H1 (cell line): ENCODE data around the gene SCMH1. TPM values are rescaled to one million over a fixed set of nuclear protein-coding genes. Genes with fewer than 3 reads are reported as not detected.

Source experiments
- CTCF ChIA-PET: fragments of 300-600 bp; sonication (Branson Sonifier 250); formaldehyde crosslinking; loops from one replicate; lab custom pipeline; 2021; ENCODE audit not compliant: partially characterized antibody; lab: Charles Lee
- POLR2A ChIA-PET: fragments of 300-600 bp; sonication (Branson Sonifier 250); formaldehyde crosslinking; loops from one replicate; lab custom pipeline; 2021; ENCODE audit warnings: inconsistent platforms; ENCODE audit not compliant: partially characterized antibody; lab: Charles Lee
- DNase-seq, 2 experiments: peaks; one replicate each; pipeline versions ENCODE4 v3.0.0 to v3.0.0-alpha.2; 2010 to 2022; ENCODE audit warnings: low spot score in 2 of 2, low read depth in 1 of 2, mixed read lengths in 1 of 2
- FAIRE-seq: peaks from 2 replicates; lab custom pipeline; 2011; peaks lifted over from hg19 to GRCh38; lab: Jason Lieb, UNC
- H2AFZ ChIP-seq: 2 replicates; pipeline ENCODE4 v1.8.1; 2012; ENCODE audit warnings: low read length, inconsistent platforms
- H2AK5ac ChIP-seq: 2 replicates; pipeline ENCODE4 v1.6.1; 2013; ENCODE audit warnings: low read depth, low read length
- H2BK120ac ChIP-seq: replicated peaks from 2 replicates; pipeline ENCODE3; 2013; ENCODE audit warnings: low read depth, low read length, inconsistent platforms
- H2BK12ac ChIP-seq: 2 replicates; pipeline ENCODE4 v1.6.1; 2013; ENCODE audit warnings: low read depth, low read length
- H2BK15ac ChIP-seq: 2 replicates; pipeline ENCODE4 v1.6.1; 2013; ENCODE audit warnings: low read length
- H2BK20ac ChIP-seq: 2 replicates; pipeline ENCODE4 v1.6.1; 2013; ENCODE audit warnings: low read length
- H2BK5ac ChIP-seq: 2 replicates; pipeline ENCODE4 v1.6.1; 2013; ENCODE audit warnings: low read depth, low read length
- H3K14ac ChIP-seq: 2 replicates; pipeline ENCODE4 v1.6.1; 2013; ENCODE audit warnings: inconsistent platforms; ENCODE audit not compliant: insufficient read length
- H3K18ac ChIP-seq: 2 replicates; pipeline ENCODE4 v1.6.1; 2013; ENCODE audit warnings: low read length; ENCODE audit errors: extremely low read depth
- H3K23ac ChIP-seq: 2 replicates; pipeline ENCODE4 v1.6.1; 2013; ENCODE audit warnings: inconsistent platforms; ENCODE audit not compliant: insufficient read length
- H3K23me2 ChIP-seq: 2 replicates; pipeline ENCODE4 v1.6.1; 2013; ENCODE audit warnings: low read depth, low read length
- H3K27ac ChIP-seq: 2 replicates; pipeline ENCODE4 v1.6.1; 2011; ENCODE audit warnings: low read depth, low read length, inconsistent platforms
- H3K27me3 ChIP-seq, 4 experiments: replicated peaks in 1 of 4; 1 replicate in 1 of 4; 2 replicates in 3 of 4; pipeline versions ENCODE4 v1.6.1 to v1.8.1; 2011 to 2013; ENCODE audit warnings: low read length in 3 of 4, mild to moderate bottlenecking in 3 of 4, inconsistent platforms in 2 of 4, mixed read lengths in 2 of 4, moderate library complexity in 1 of 4; ENCODE audit not compliant: control insufficient read depth in 3 of 4, insufficient read depth in 3 of 4; ENCODE audit errors: extremely low read depth in 1 of 4
- H3K36me3 ChIP-seq, 4 experiments: 2 replicates each; pipeline versions ENCODE4 v1.6.1 to v1.8.1; 2011 to 2013; ENCODE audit warnings: mild to moderate bottlenecking in 4 of 4, low read length in 3 of 4, moderate library complexity in 2 of 4, control low read depth in 1 of 4, inconsistent platforms in 1 of 4; ENCODE audit not compliant: insufficient read depth in 4 of 4, control insufficient read depth in 2 of 4
- H3K4ac ChIP-seq: replicated peaks from 2 replicates; pipeline ENCODE3; 2013; ENCODE audit warnings: low read length, low read depth, mixed read lengths, inconsistent platforms; ENCODE audit not compliant: insufficient read length
- H3K4me1 ChIP-seq, 4 experiments: replicated peaks in 1 of 4; 1 replicate in 1 of 4; 2 replicates in 3 of 4; pipeline versions ENCODE4 v1.6.1 to v1.8.1; 2011 to 2013; ENCODE audit warnings: low read length in 3 of 4, inconsistent platforms in 2 of 4, mixed read lengths in 1 of 4; ENCODE audit not compliant: insufficient read depth in 4 of 4, control insufficient read depth in 3 of 4
- H3K4me2 ChIP-seq, 2 experiments: 2 replicates each; pipeline versions ENCODE4 v1.6.1 to v1.8.1; 2011 to 2013; ENCODE audit warnings: low read depth in 2 of 2, low read length in 2 of 2, control low read depth in 1 of 2, inconsistent platforms in 1 of 2, mild to moderate bottlenecking in 1 of 2; ENCODE audit not compliant: insufficient read depth in 1 of 2
- H3K4me3 ChIP-seq, 4 experiments: fragments of 200-600, 300-600 bp in 1 of 4; sonication (generic), shearing (Covaris generic), sonication (Bioruptor Twin) in 1 of 4; 2 replicates each; pipeline versions ENCODE4 v1.5.1 to v1.8.1; 2011 to 2016; ENCODE audit warnings: low read length in 4 of 4, low read depth in 3 of 4, control low read depth in 2 of 4, inconsistent platforms in 2 of 4, mild to moderate bottlenecking in 2 of 4, mixed read lengths in 1 of 4, moderate library complexity in 1 of 4; ENCODE audit not compliant: insufficient read depth in 2 of 4; ENCODE audit errors: extremely low read depth in 1 of 4
- H3K56ac ChIP-seq: replicated peaks from 2 replicates; pipeline ENCODE3; 2013; ENCODE audit warnings: low read depth, mild to moderate bottlenecking, mixed read lengths, low read length, inconsistent platforms; ENCODE audit not compliant: insufficient read length
- H3K79me1 ChIP-seq: 2 replicates; pipeline ENCODE4 v1.6.1; 2013; ENCODE audit warnings: low read depth, low read length, control low read depth
- H3K79me2 ChIP-seq, 2 experiments: 2 replicates each; pipeline versions ENCODE4 v1.6.1 to v1.8.1; 2012 to 2013; ENCODE audit warnings: low read length in 2 of 2, mild to moderate bottlenecking in 2 of 2, inconsistent platforms in 1 of 2; ENCODE audit not compliant: insufficient read depth in 2 of 2, control insufficient read depth in 1 of 2
- H3K9ac ChIP-seq, 4 experiments: replicated peaks in 1 of 4; 1 replicate in 1 of 4; 2 replicates in 3 of 4; pipeline versions ENCODE4 v1.6.1 to v1.8.1; 2011 to 2013; ENCODE audit warnings: low read depth in 3 of 4, low read length in 3 of 4, control low read depth in 2 of 4, mild to moderate bottlenecking in 2 of 4, moderate library complexity in 2 of 4, inconsistent platforms in 1 of 4; ENCODE audit errors: extremely low read depth in 1 of 4
- H3K9me3 ChIP-seq, 2 experiments: 2 replicates each; pipeline versions ENCODE4 v1.6.1 to v1.8.1; 2012 to 2013; ENCODE audit warnings: mild to moderate bottlenecking in 2 of 2, moderate library complexity in 2 of 2, control low read depth in 1 of 2, inconsistent platforms in 1 of 2, low read depth in 1 of 2, low read length in 1 of 2, mixed read lengths in 1 of 2; ENCODE audit not compliant: insufficient read depth in 2 of 2
- H4K20me1 ChIP-seq, 2 experiments: replicated peaks in 1 of 2; 2 replicates each; pipeline versions ENCODE3 to v1.8.1; 2011 to 2013; ENCODE audit warnings: inconsistent platforms in 2 of 2, low read length in 2 of 2, mild to moderate bottlenecking in 1 of 2; ENCODE audit not compliant: insufficient read depth in 2 of 2, control insufficient read depth in 1 of 2
- H4K5ac ChIP-seq: 2 replicates; pipeline ENCODE4 v1.6.1; 2013; ENCODE audit warnings: low read length, low read depth, mixed read lengths, inconsistent platforms; ENCODE audit not compliant: insufficient read length
- H4K8ac ChIP-seq: 2 replicates; pipeline ENCODE4 v1.8.0; 2013; ENCODE audit warnings: mild to moderate bottlenecking, moderate library complexity, low read length, inconsistent platforms; ENCODE audit not compliant: insufficient read depth; ENCODE audit errors: extremely low read depth
- H4K91ac ChIP-seq: replicated peaks from 2 replicates; pipeline ENCODE3; 2013; ENCODE audit warnings: low read length, mixed read lengths, inconsistent platforms; ENCODE audit not compliant: insufficient read length
- HDAC2 ChIP-seq, 2 experiments: fragments of 300-600 bp in 1 of 2; sonication (generic) in 1 of 2; IDR thresholded peaks; 2 replicates each; pipeline ENCODE4 v1.6.1; 2011 to 2012; ENCODE audit warnings: low read depth in 2 of 2, low read length in 2 of 2, mild to moderate bottlenecking in 2 of 2, moderate library complexity in 2 of 2, borderline replicate concordance in 1 of 2, inconsistent platforms in 1 of 2
- KDM1A ChIP-seq: fragments of 200-600, 300-600 bp; sonication (generic); IDR thresholded peaks from 2 replicates; pipeline ENCODE4 v1.7.1; 2016; ENCODE audit warnings: mild to moderate bottlenecking, low read length, borderline replicate concordance
- TCF12 ChIP-seq: IDR thresholded peaks from 2 replicates; pipeline ENCODE4 v1.6.1; 2011; ENCODE audit warnings: low read depth, mild to moderate bottlenecking, low read length
- WGBS, 2 experiments: shearing (Covaris generic) in 1 of 2; methylation state at CpG; one replicate each; pipeline versions ENCODE4 v1.1.6 to v1.1.7; 2013 to 2015; ENCODE audit warnings: low lambda C conversion rate in 2 of 2, mixed read lengths in 2 of 2, inconsistent platforms in 1 of 2, low coverage in 1 of 2, missing lambda C conversion rate in 1 of 2; ENCODE audit not compliant: insufficient replicate concordance in 2 of 2, insufficient coverage in 1 of 2, insufficient read length in 1 of 2; ENCODE audit errors: extremely low coverage in 1 of 2, missing lambda C conversion rate in 1 of 2; 5-methylcytosine and 5-hydroxymethylcytosine counted together
- polyA plus RNA-seq, 7 experiments: library from polyadenylated mRNA; depleted of rRNA in 3 of 7; stranded (reverse) in 5 of 7; unstranded in 2 of 7; fragments of >200 nt in 5 of 7; fragments of 200-250 nt in 2 of 7; gene quantifications; 1 replicate in 5 of 7; 2 replicates in 1 of 7; 4 replicates in 1 of 7; pipeline versions ENCODE4 v1.2.1 to v1.2.3, GENCODE V29; 2011 to 2013; ENCODE audit warnings: missing spikeins in 2 of 7, mixed read lengths in 2 of 7
- total RNA-seq: library from RNA; stranded (reverse); fragmentation: NEBNext Ultra II Directional; extraction: Animal tissue kit (Norgen Biotek cat#: 25700); gene quantifications from 2 replicates; pipeline ENCODE4 v1.2.1, GENCODE V29; 2021

The SCMH1 gene
- total and polyA plus RNA-seq, 2 of the 8 experiments (the other 6 are each of a cell fraction or from before 2014, with no cell fraction given): 16.6 to 30.7 TPM

- no peak overlapping the region for H3K14ac ChIP-seq
- no peak for FAIRE-seq
Measured at GRCh38 chr1:41098730-41099460, 143.2 kb downstream of the SCMH1 start.

More at GRCh38 chr1:41098730-41099460, 143.2 kb downstream of the SCMH1 start:
- no peak for DNase-seq
- H4K8ac ChIP-seq: no peak overlapping the region
- no peak overlapping the region for H3K9ac ChIP-seq
- TF ChIP-seq TCF12 (no peak), HDAC2 (IDR thresholded peaks at IDR 0.05; ENCODE audit: borderline replicate concordance in 1 of 2, low read depth in 2 of 2, low read length in 2 of 2) (no peak), KDM1A (no peak)
- H4K5ac ChIP-seq: no peak overlapping the region
- H4K91ac ChIP-seq: no peak overlapping the region
- no peak overlapping the region for H3K27ac ChIP-seq
- H2BK5ac ChIP-seq: no peak overlapping the region
- H2BK120ac ChIP-seq: no peak overlapping the region
- no peaks in the 10 kb centered on the region for H3K27me3 ChIP-seq
- WGBS, 2 experiments: 92% methylated on average over 3 of the region's 5 CpGs; no CpG with 5 or more reads in 1 of the 2 experiments
- H3K79me2 ChIP-seq: no peaks in the 10 kb centered on the region
- no peak overlapping the region for H3K56ac ChIP-seq
- no peak overlapping the region for H3K23ac ChIP-seq
- no peak overlapping the region for H2BK15ac ChIP-seq
- H3K9me3 ChIP-seq: no peaks in the 10 kb centered on the region
- H3K18ac ChIP-seq: no peak overlapping the region
- H3K4me1 ChIP-seq: peaks cover 0 to under 1% (median 0%) of the 10 kb centered on the region in 4 experiments; a peak in 1 of 7 replicates
- H3K36me3 ChIP-seq: no peaks in the 10 kb centered on the region
- no peak overlapping the region for H3K4me3 ChIP-seq
- no peaks in the 10 kb centered on the region for H3K79me1 ChIP-seq
- H3K23me2 ChIP-seq: no peaks in the 10 kb centered on the region
- H3K4ac ChIP-seq: no peak overlapping the region
- H2AFZ ChIP-seq: no peak overlapping the region
- H3K4me2 ChIP-seq: no peak overlapping the region
- H2AK5ac ChIP-seq: no peak overlapping the region
- POLR2A ChIA-PET: no interaction called here
- H4K20me1 ChIP-seq: no peaks in the 10 kb centered on the region
- no peak overlapping the region for H2BK20ac ChIP-seq
- no peak overlapping the region for H2BK12ac ChIP-seq
- CTCF ChIA-PET: interaction anchor here (1.3 kb wide), 1 partner anchor 24 kb away, joined by 4 read pairs; no protein-coding TSS in a partner anchor
